SW 1271 (cell line): Measurements from ENCODE around the gene TMEM150C.
A peak's percentile ranks its signal among the peaks of the same experiment; 100 is the strongest.

Experiments used
- DNase-seq, 2 experiments: peaks; one replicate each; lab custom pipeline; 2025; lab: John Stamatoyannopoulos, UW

The TMEM150C gene

GRCh38 chr4:82561786-82562563, at the start of gene TMEM150C:
Gene TMEM150C, minus strand, starts transcription at chr4:82561988. Its CDS starts 57,331 bp downstream, at chr4:82504657.
- DNase-seq = peak in 1 of 2 experiments; percentile 3

- DNase-seq = no peak
Observed at GRCh38 chr4:82611527-82611926, 49.7 kb upstream of the TMEM150C start.

- no peak for DNase-seq
Observed at GRCh38 chr4:82610041-82610440, 48.3 kb upstream of the TMEM150C start.

- DNase-seq = no peak
Observed at GRCh38 chr4:82606622-82607021, 44.8 kb upstream of the TMEM150C start.

- no peak for DNase-seq
Observed at GRCh38 chr4:82604522-82604921, 42.7 kb upstream of the TMEM150C start.

GRCh38 chr4:82601242-82602015, 39.6 kb upstream of the TMEM150C start:
- DNase-seq = no peak

GRCh38 chr4:82599336-82599735, 37.5 kb upstream of the TMEM150C start:
- no peak for DNase-seq

- no peak for DNase-seq
Observed at GRCh38 chr4:82594456-82594855, 32.7 kb upstream of the TMEM150C start.

GRCh38 chr4:82593411-82593810, 31.6 kb upstream of the TMEM150C start:
- DNase-seq = no peak

GRCh38 chr4:82592639-82593038, 30.9 kb upstream of the TMEM150C start:
- no peak for DNase-seq

GRCh38 chr4:82591592-82591991, 29.8 kb upstream of the TMEM150C start:
- DNase-seq = no peak

- DNase-seq = no peak
Observed at GRCh38 chr4:82589756-82590155, 28.0 kb upstream of the TMEM150C start.

- no peak for DNase-seq
Observed at GRCh38 chr4:82588771-82589270, 27.0 kb upstream of the TMEM150C start.

GRCh38 chr4:82587826-82588540, 26.2 kb upstream of the TMEM150C start:
- DNase-seq = no peak

- no peak for DNase-seq
Observed at GRCh38 chr4:82585690-82586435, 24.1 kb upstream of the TMEM150C start.

GRCh38 chr4:82584931-82585330, 23.1 kb upstream of the TMEM150C start:
- no peak for DNase-seq

- no peak for DNase-seq
Observed at GRCh38 chr4:82583897-82584587, 22.3 kb upstream of the TMEM150C start.

GRCh38 chr4:82579932-82580331, 18.1 kb upstream of the TMEM150C start:
- no peak for DNase-seq

- DNase-seq = no peak
Observed at GRCh38 chr4:82578935-82579334, 17.1 kb upstream of the TMEM150C start.

- no peak for DNase-seq
Observed at GRCh38 chr4:82577451-82577850, 15.7 kb upstream of the TMEM150C start.

- DNase-seq = no peak
Observed at GRCh38 chr4:82569727-82570126, 7.9 kb upstream of the TMEM150C start.
